HCT116 (cell line): Measurements from ENCODE around the gene SMNDC1.

Experiments
- EZH2 ChIP-seq: fragments of 200-600 bp; sonication (generic); IDR thresholded peaks from 2 replicates; pipeline ENCODE4 v1.6.1; 2017; ENCODE audit warnings: antibody characterized with exemption, mixed run types
- POLR2AphosphoS5 ChIP-seq: IDR thresholded peaks from 2 replicates; pipeline ENCODE4 v1.6.1; 2011; ENCODE audit warnings: mild to moderate bottlenecking, low read depth, low read length, moderate library complexity
- TF ChIP-seq, protein P1 (sequence below), 3 experiments: fragments of 200-600 bp in 1 of 3; sonication (generic) in 1 of 3; IDR thresholded peaks in 2 of 3; conservative IDR thresholded peaks in 1 of 3; 2 replicates each; pipeline ENCODE4 v1.5.1; 2012 to 2017; ENCODE audit warnings: low read depth in 2 of 3, low read length in 2 of 3, antibody characterized with exemption in 1 of 3, borderline replicate concordance in 1 of 3, control low read depth in 1 of 3, mild to moderate bottlenecking in 1 of 3, mixed read lengths in 1 of 3, mixed run types in 1 of 3, moderate library complexity in 1 of 3; ENCODE audit not compliant: insufficient read depth in 1 of 3

DNA sequence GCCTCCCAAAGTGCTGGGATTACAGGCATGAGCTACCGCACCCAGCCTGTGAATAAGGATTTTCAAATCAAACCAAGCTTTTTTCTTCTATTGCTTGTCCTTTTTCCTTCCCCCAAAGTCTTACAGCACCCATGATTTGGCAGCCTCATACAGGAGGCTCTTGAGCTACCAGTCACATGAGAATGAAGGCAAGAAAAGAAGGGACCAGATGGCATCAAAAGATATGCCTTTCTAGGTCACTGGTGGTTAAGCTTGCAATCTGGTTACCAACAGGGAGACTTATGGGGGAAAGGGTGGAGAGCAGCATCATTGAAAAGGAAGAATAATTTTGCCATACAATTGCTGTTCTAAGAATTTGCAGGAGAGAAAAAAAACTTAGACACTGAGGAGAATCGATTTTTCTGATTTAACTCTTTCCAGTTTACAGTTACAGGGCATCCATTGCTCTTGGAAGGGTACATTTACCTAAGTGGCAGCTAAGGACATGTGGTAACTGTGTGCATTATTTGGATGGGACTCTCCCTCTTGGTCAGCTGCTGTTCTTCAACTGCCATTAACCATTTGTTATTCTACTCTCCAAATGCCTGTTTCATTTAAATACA lies 29.5 kb downstream of the SMNDC1 start:
- TF ChIP-seq, protein P1, sequence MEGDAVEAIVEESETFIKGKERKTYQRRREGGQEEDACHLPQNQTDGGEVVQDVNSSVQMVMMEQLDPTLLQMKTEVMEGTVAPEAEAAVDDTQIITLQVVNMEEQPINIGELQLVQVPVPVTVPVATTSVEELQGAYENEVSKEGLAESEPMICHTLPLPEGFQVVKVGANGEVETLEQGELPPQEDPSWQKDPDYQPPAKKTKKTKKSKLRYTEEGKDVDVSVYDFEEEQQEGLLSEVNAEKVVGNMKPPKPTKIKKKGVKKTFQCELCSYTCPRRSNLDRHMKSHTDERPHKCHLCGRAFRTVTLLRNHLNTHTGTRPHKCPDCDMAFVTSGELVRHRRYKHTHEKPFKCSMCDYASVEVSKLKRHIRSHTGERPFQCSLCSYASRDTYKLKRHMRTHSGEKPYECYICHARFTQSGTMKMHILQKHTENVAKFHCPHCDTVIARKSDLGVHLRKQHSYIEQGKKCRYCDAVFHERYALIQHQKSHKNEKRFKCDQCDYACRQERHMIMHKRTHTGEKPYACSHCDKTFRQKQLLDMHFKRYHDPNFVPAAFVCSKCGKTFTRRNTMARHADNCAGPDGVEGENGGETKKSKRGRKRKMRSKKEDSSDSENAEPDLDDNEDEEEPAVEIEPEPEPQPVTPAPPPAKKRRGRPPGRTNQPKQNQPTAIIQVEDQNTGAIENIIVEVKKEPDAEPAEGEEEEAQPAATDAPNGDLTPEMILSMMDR (IDR thresholded peaks at IDR 0.05 in 2 of 3, conservative IDR thresholded peaks at IDR 0.05 in 1 of 3; ENCODE audit: borderline replicate concordance in 1 of 3, insufficient read depth in 1 of 3, low read depth in 2 of 3, low read length in 2 of 3), result no peak
- no peak for TF ChIP-seq EZH2
- no peak for TF ChIP-seq POLR2AphosphoS5
